Psoas muscle (tissue), 8 donors: ENCODE results near the gene EPS8L3. TPM values are rescaled to one million over a fixed set of nuclear protein-coding genes. Genes with fewer than 3 reads are reported as not detected.

Experiments
- ATAC-seq, 4 donors: fragments of 200-7000 bp; cut with Tn5 transposase; one replicate each; pipeline ENCODE4 v1.9.1; 2020; ENCODE audit warnings: moderate library complexity in 3 of 4, mild to moderate bottlenecking in 2 of 4
- DNase-seq, 2 donors: peaks; one replicate each; pipeline ENCODE4 v3.0.0-alpha.2; 2020
- H3K27ac ChIP-seq: fragments of 200-600 bp; one replicate; pipeline ENCODE4 v1.8.0; 2022
- H3K27me3 ChIP-seq, 3 donors: fragments of 200-600 bp in 1 of 3; one replicate each; pipeline versions ENCODE4 v1.6.1 to v1.8.0; 2013 to 2022; ENCODE audit warnings: low read length in 2 of 3, mild to moderate bottlenecking in 2 of 3, moderate library complexity in 1 of 3; ENCODE audit not compliant: insufficient read depth in 3 of 3
- H3K36me3 ChIP-seq, 2 donors: fragments of 200-600 bp in 1 of 2; one replicate each; pipeline versions ENCODE4 v1.6.1 to v1.8.0; 2013 to 2022; ENCODE audit warnings: low read depth in 1 of 2, mild to moderate bottlenecking in 1 of 2, moderate library complexity in 1 of 2; ENCODE audit not compliant: insufficient read depth in 1 of 2
- H3K4me1 ChIP-seq: fragments of 200-600 bp; one replicate; pipeline ENCODE4 v1.8.0; 2022
- H3K4me3 ChIP-seq: fragments of 200-600 bp; one replicate; pipeline ENCODE4 v1.8.0; 2022; ENCODE audit warnings: mild to moderate bottlenecking
- H3K9me3 ChIP-seq: fragments of 200-600 bp; one replicate; pipeline ENCODE4 v1.8.0; 2022
- CTCF ChIP-seq: fragments of 200-600 bp; IDR thresholded peaks from one replicate; pipeline ENCODE4 v1.8.0; 2022; ENCODE audit warnings: antibody characterized with exemption
- whole genome bisulfite sequencing, 3 donors: extraction: QIAGEN DNeasy Blood & Tissue Kit; methylation state at CpG; one replicate each; pipeline versions ENCODE4 v1.1.6 to v1.1.7; 2013; 5-methylcytosine and 5-hydroxymethylcytosine counted together
- intact Hi-C, 2 donors: fragments of 100-400 bp; cut with DNase I; formaldehyde crosslinking; loops; one replicate each; pipeline versions ENCODE4 v1.11.0 to v1.14.2; 2022
- polyA plus RNA-seq, 3 donors: library from polyadenylated mRNA; stranded (reverse); fragments of 200-250 nt; gene quantifications; one replicate each; pipeline ENCODE4 v1.2.3, GENCODE V29; 2013
- total RNA-seq, 4 donors: library from RNA; stranded (reverse); fragmentation: NEBNext Ultra II Directional in 2 of 4; extraction: Animal tissue kit (Norgen Biotek cat#: 25700) in 2 of 4; gene quantifications; one replicate each; pipeline versions ENCODE4 v1.2.1 to v1.2.4, GENCODE V29; 2021 to 2023
- donor health status: healthy with polysubstance abuse.
- donor health status: DM: no; HTN: no; CAD: no; lungs with moderate emphysema.
- donor health status: Bipolar disorder and iron deficiency.
- donor health status: healthy.
- donor health status: DM: yes; HTN: yes; CAD: no.
- donor health status: DM: no; HTN: no; CAD: no.
- donor health status: DM: no; HTN: no; CAD: no.
- donor health status: DM: yes; HTN: yes; CAD: no.

Gene EPS8L3
- total and polyA plus RNA-seq, 7 donors, result 0.03 to 0.64 (median 0.57) TPM; not detected in 4

DNA sequence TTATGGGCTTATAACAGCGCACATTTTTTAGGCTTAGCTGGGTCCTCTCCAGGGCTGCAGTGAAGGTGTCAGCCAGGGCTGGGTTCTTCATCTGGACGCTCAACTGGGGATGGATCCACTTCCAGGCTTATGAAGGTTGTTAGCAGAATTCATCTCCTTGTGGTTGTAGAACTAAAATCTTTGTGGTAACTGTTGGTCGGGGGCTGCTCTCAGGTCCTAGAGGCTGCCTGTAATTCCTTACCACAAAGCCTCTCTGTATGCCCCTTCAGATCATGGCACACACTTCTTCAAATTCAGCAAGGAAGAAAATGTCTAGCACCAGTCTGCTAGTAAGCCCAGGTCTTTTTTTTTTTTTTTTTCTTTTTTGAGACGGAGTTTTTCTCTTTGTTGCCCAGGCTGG, 40.9 kb upstream of the EPS8L3 start:
- Histone ChIP-seq H3K27me3 (no peaks in the 10 kb centered on the region), H3K4me1 (peaks cover 20% of the 10 kb centered on the region), H3K4me3 (no peak overlapping the region), H3K27ac (no peak overlapping the region), H3K36me3 (no peaks in the 10 kb centered on the region), H3K9me3 (no peaks in the 10 kb centered on the region)
- ATAC-seq (no peak), DNase-seq (peak in 1 of 2 donors; percentile 4)
- WGBS, 3 donors, result 76 to 86% (median 78%) methylated on average over 4 of the region's 4 CpGs
- intact Hi-C loops, result loop anchor here in 1 of 2 donors (5.0 kb wide), 1 partner anchor 118 kb away; no protein-coding TSS in a partner anchor
- TF ChIP-seq CTCF, result no peak

DNA sequence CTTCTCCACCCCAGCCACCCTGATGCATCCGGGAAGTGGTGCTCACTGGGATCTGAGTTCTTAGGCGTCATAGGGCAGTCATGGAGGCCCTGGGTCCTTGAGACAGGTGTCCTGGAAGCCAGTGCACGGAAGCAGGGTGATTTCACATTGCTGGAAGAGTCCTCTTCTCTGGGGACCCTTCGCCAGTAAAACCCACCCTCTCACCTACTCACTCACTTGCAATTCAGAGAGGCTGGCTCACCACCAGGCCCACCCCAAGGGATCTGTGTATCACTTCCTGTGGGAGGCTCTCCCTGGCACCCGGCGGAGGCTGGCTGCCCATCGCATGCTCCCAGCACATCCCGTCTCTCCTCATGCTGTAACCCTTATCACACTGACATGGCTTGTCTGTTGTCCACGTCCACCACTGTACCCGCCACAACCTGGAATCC, 40.2 kb upstream of the EPS8L3 start:
- no peak for TF ChIP-seq CTCF
- intact Hi-C loops, result loop anchor here in 1 of 2 donors (5.0 kb wide), 1 partner anchor 118 kb away; no protein-coding TSS in a partner anchor
- ATAC-seq (no peak), DNase-seq (peak in 1 of 2 donors; percentile 48)
- H3K9me3 ChIP-seq, result no peaks in the 10 kb centered on the region
- H3K4me1 ChIP-seq, result peaks cover 20% of the 10 kb centered on the region
- no peaks in the 10 kb centered on the region for H3K36me3 ChIP-seq
- H3K27ac ChIP-seq, result no peak overlapping the region
- no peak overlapping the region for H3K4me3 ChIP-seq
- WGBS, 3 donors, result 63 to 75% (median 63%) methylated on average over 10 of the region's 10 CpGs
- no peaks in the 10 kb centered on the region for H3K27me3 ChIP-seq

- intact Hi-C loops, result loop anchor here in 1 of 2 donors (5.0 kb wide), 1 partner anchor 119 kb away; no protein-coding TSS in a partner anchor
- H3K4me1 ChIP-seq, result peaks cover 20% of the 10 kb centered on the region
- no peak overlapping the region for H3K27ac ChIP-seq
- no peaks in the 10 kb centered on the region for H3K27me3 ChIP-seq
- H3K4me3 ChIP-seq, result no peak overlapping the region
- 47 to 64% (median 63%) methylated on average over 5 of the region's 5 CpGs for WGBS, 3 donors
- TF ChIP-seq CTCF, result no peak
- no peaks in the 10 kb centered on the region for H3K9me3 ChIP-seq
- peak in 1 of 2 donors; percentile 2 for DNase-seq
- ATAC-seq, result no peak
- H3K36me3 ChIP-seq, result no peaks in the 10 kb centered on the region
Measured at GRCh38 chr1:109802901-109803561, 39.3 kb upstream of the EPS8L3 start.

GRCh38 chr1:109802136-109802900, 38.6 kb upstream of the EPS8L3 start:
- ATAC-seq, result no peak
- WGBS, 3 donors, result 85 to 87% (median 85%) methylated on average over 17 of the region's 17 CpGs
- no peak for TF ChIP-seq CTCF

More at GRCh38 chr1:109802136-109802900, 38.6 kb upstream of the EPS8L3 start:
- intact Hi-C loops, result loop anchor here in 1 of 2 donors (5.0 kb wide), 1 partner anchor 120 kb away; no protein-coding TSS in a partner anchor
- H3K9me3 ChIP-seq, result no peaks in the 10 kb centered on the region
- H3K27me3 ChIP-seq, result no peaks in the 10 kb centered on the region
- H3K27ac ChIP-seq, result no peak overlapping the region
- no peaks in the 10 kb centered on the region for H3K36me3 ChIP-seq
- no peak overlapping the region for H3K4me3 ChIP-seq
- DNase-seq, result peak in 1 of 2 donors; percentile 46
- H3K4me1 ChIP-seq, result peaks cover 16% of the 10 kb centered on the region
